Hypothalamus (tissue), 51 donors: Measurements from ENCODE around the gene HSFX3.
"Not testable (repeated sequence)": the region's sequence is repeated elsewhere in the genome, so short reads cannot be mapped to it uniquely, and the experiment has no call there.

ENCODE experiments used
- DNase-seq, 51 donors: peaks; one replicate each; lab custom pipeline; 2025; lab: John Stamatoyannopoulos, UW

Gene HSFX3

GRCh38 chrX:149518236-149518635 lies 31.5 kb downstream of the HSFX3 start:
- DNase-seq, result no peak

GRCh38 chrX:149517308-149517707 lies 32.4 kb downstream of the HSFX3 start:
- DNase-seq, result no peak

GRCh38 chrX:149516604-149517003 lies 33.1 kb downstream of the HSFX3 start:
- DNase-seq, result no peak

- no peak for DNase-seq
These were observed 33.6 kb downstream of the HSFX3 start for GRCh38 chrX:149515954-149516602.

- DNase-seq, result no peak
These were observed 35.8 kb downstream of the HSFX3 start for GRCh38 chrX:149513825-149514428.

- DNase-seq, result peak in 31 of 51 donors; percentile 0 to 64 (median 19)
These were observed 37.4 kb downstream of the HSFX3 start for GRCh38 chrX:149512225-149512885.

- no peak for DNase-seq
These were observed 38.6 kb downstream of the HSFX3 start for GRCh38 chrX:149511081-149511480.

GRCh38 chrX:149510386-149510785 lies 39.3 kb downstream of the HSFX3 start:
- no peak for DNase-seq

- DNase-seq, result no peak
These were observed 41.3 kb downstream of the HSFX3 start for GRCh38 chrX:149508467-149508866.

- no peak for DNase-seq
These were observed 43.4 kb downstream of the HSFX3 start for GRCh38 chrX:149506349-149506748.

GRCh38 chrX:149505671-149506070 lies 44.1 kb downstream of the HSFX3 start:
- no peak for DNase-seq

GRCh38 chrX:149504915-149505651 lies 44.6 kb downstream of the HSFX3 start, which contains the start of gene IDS:
TSS of gene IDS (minus strand) at chrX:149505306. CDS start at chrX:149505137, 169 bp downstream.
- peak; percentile 3 to 89 (median 70) for DNase-seq

GRCh38 chrX:149504226-149504914 lies 45.4 kb downstream of the HSFX3 start:
- peak in 9 of 51 donors; percentile 1 to 15 (median 4) for DNase-seq

- peak in 14 of 51 donors; percentile 2 to 29 (median 6) for DNase-seq
These were observed 46.3 kb downstream of the HSFX3 start for GRCh38 chrX:149503446-149503845.

GRCh38 chrX:149502923-149503322 lies 46.8 kb downstream of the HSFX3 start:
- DNase-seq, result not testable (repeated sequence)

GRCh38 chrX:149499766-149500165 lies 50.0 kb downstream of the HSFX3 start:
- DNase-seq, result no peak

- DNase-seq, result no peak
These were observed 51.0 kb downstream of the HSFX3 start for GRCh38 chrX:149498767-149499166.
